GM21447 (cell line): Measurements from ENCODE around the gene MIEF1.
"Not testable (repeated sequence)": the region's sequence is repeated elsewhere in the genome, so short reads cannot be mapped to it uniquely, and the experiment has no call there.

Experiments used
- ATAC-seq: cut with Tn5 transposase; IDR thresholded peaks from one replicate; pipeline ENCODE4 v1.9.1; 2021; ENCODE audit not compliant: unreplicated experiment

The MIEF1 gene

GRCh38 chr22:39489094-39490068, 12.7 kb upstream of the MIEF1 start:
- no peak for ATAC-seq

- ATAC-seq, result peak; percentile 69
Observed at GRCh38 chr22:39490135-39490798, 11.8 kb upstream of the MIEF1 start.

- no peak for ATAC-seq
Observed at GRCh38 chr22:39490966-39491680, 11.0 kb upstream of the MIEF1 start.

GRCh38 chr22:39491696-39492095, 10.4 kb upstream of the MIEF1 start:
- ATAC-seq, result no peak

GRCh38 chr22:39492186-39492585, 9.9 kb upstream of the MIEF1 start:
- no peak for ATAC-seq

GRCh38 chr22:39493759-39494158, 8.3 kb upstream of the MIEF1 start:
- no peak for ATAC-seq

GRCh38 chr22:39494471-39495120, 7.5 kb upstream of the MIEF1 start:
- ATAC-seq, result no peak

GRCh38 chr22:39496131-39496838, 5.8 kb upstream of the MIEF1 start:
- ATAC-seq, result no peak

- ATAC-seq, result no peak
Observed at GRCh38 chr22:39497429-39497828, 4.7 kb upstream of the MIEF1 start.

GRCh38 chr22:39498368-39498767, 3.7 kb upstream of the MIEF1 start:
- no peak for ATAC-seq

- ATAC-seq, result no peak
Observed at GRCh38 chr22:39498802-39499201, 3.3 kb upstream of the MIEF1 start.

- ATAC-seq, result no peak
Observed at GRCh38 chr22:39500101-39500500, 2.0 kb upstream of the MIEF1 start.

- ATAC-seq, result peak; percentile 17
Observed at GRCh38 chr22:39501644-39502108, 414 bp upstream of the MIEF1 start.

GRCh38 chr22:39502789-39503409, 809 bp downstream of the MIEF1 start:
- peak; percentile 17 for ATAC-seq

- no peak for ATAC-seq
Observed at GRCh38 chr22:39503630-39504029, 1.5 kb downstream of the MIEF1 start.

- ATAC-seq, result no peak
Observed at GRCh38 chr22:39504071-39504470, 2.0 kb downstream of the MIEF1 start.

GRCh38 chr22:39507021-39507420, 4.9 kb downstream of the MIEF1 start:
- not testable (repeated sequence) for ATAC-seq

GRCh38 chr22:39508393-39508792, 6.3 kb downstream of the MIEF1 start:
- ATAC-seq, result no peak

GRCh38 chr22:39510529-39511149, 8.5 kb downstream of the MIEF1 start:
- no peak for ATAC-seq
